NCI-H2171 treated with DMSO at 0.1 percent for 48 hours (cell line): Measurements from ENCODE around the gene PCLO.
"Not testable (repeated sequence)": the region's sequence is repeated elsewhere in the genome, so short reads cannot be mapped to it uniquely, and the experiment has no call there.

Experiments
- DNase-seq: peaks from one replicate; lab custom pipeline; 2025; lab: John Stamatoyannopoulos, UW

Gene PCLO

GRCh38 chr7:82961240-82961639, 201.4 kb downstream of the PCLO start:
- no peak for DNase-seq

GRCh38 chr7:82959528-82959927, 203.2 kb downstream of the PCLO start:
- no peak for DNase-seq

- no peak for DNase-seq
Measured at GRCh38 chr7:82957521-82957920, 205.2 kb downstream of the PCLO start.

- no peak for DNase-seq
Measured at GRCh38 chr7:82953324-82954027, 209.2 kb downstream of the PCLO start.

GRCh38 chr7:82950436-82950835, 212.2 kb downstream of the PCLO start:
- no peak for DNase-seq

GRCh38 chr7:82945480-82945879, 217.2 kb downstream of the PCLO start:
- DNase-seq: no peak

GRCh38 chr7:82945056-82945455, 217.6 kb downstream of the PCLO start:
- DNase-seq: no peak

GRCh38 chr7:82932516-82932915, 230.2 kb downstream of the PCLO start:
- DNase-seq: peak; percentile 22

GRCh38 chr7:82926477-82926876, 236.2 kb downstream of the PCLO start:
- peak; percentile 49 for DNase-seq

GRCh38 chr7:82925331-82925730, 237.4 kb downstream of the PCLO start:
- no peak for DNase-seq

- no peak for DNase-seq
Measured at GRCh38 chr7:82906502-82906901, 256.2 kb downstream of the PCLO start.

GRCh38 chr7:82904871-82905270, 257.8 kb downstream of the PCLO start:
- DNase-seq: peak; percentile 36

- not testable (repeated sequence) for DNase-seq
Measured at GRCh38 chr7:82901098-82901497, 261.6 kb downstream of the PCLO start.

- DNase-seq: no peak
Measured at GRCh38 chr7:82897500-82897899, 265.2 kb downstream of the PCLO start.

- DNase-seq: not testable (repeated sequence)
Measured at GRCh38 chr7:82894341-82894740, 268.3 kb downstream of the PCLO start.

- DNase-seq: no peak
Measured at GRCh38 chr7:82886324-82886723, 276.4 kb downstream of the PCLO start.

GRCh38 chr7:82865856-82866255, 296.8 kb downstream of the PCLO start:
- DNase-seq: no peak

- no peak for DNase-seq
Measured at GRCh38 chr7:82859106-82859850, 303.4 kb downstream of the PCLO start.

GRCh38 chr7:82851121-82851520, 311.6 kb downstream of the PCLO start:
- DNase-seq: peak; percentile 92

- no peak for DNase-seq
Measured at GRCh38 chr7:82841828-82842227, 320.9 kb downstream of the PCLO start.

- DNase-seq: no peak
Measured at GRCh38 chr7:82840061-82840460, 322.6 kb downstream of the PCLO start.

- DNase-seq: no peak
Measured at GRCh38 chr7:82839555-82839954, 323.1 kb downstream of the PCLO start.

GRCh38 chr7:82839063-82839462, 323.6 kb downstream of the PCLO start:
- DNase-seq: no peak

- DNase-seq: no peak
Measured at GRCh38 chr7:82838314-82838713, 324.4 kb downstream of the PCLO start.
